GM10266 (cell line): ENCODE results near the gene CCDC196.

ENCODE experiments used
- DNase-seq: peaks from one replicate; pipeline ENCODE4 v3.0.0; 2012; ENCODE audit errors: extremely low spot score
- TF ChIP-seq, protein P1 (sequence below): IDR thresholded peaks from 2 replicates; pipeline ENCODE4 v1.5.1; 2012; ENCODE audit warnings: mild to moderate bottlenecking, low read depth; ENCODE audit not compliant: control insufficient read depth, insufficient read depth; ENCODE audit errors: missing control alignments

Gene CCDC196, protein sequence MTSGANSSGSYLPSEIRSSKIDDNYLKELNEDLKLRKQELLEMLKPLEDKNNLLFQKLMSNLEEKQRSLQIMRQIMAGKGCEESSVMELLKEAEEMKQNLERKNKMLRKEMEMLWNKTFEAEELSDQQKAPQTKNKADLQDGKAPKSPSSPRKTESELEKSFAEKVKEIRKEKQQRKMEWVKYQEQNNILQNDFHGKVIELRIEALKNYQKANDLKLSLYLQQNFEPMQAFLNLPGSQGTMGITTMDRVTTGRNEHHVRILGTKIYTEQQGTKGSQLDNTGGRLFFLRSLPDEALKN

DNA sequence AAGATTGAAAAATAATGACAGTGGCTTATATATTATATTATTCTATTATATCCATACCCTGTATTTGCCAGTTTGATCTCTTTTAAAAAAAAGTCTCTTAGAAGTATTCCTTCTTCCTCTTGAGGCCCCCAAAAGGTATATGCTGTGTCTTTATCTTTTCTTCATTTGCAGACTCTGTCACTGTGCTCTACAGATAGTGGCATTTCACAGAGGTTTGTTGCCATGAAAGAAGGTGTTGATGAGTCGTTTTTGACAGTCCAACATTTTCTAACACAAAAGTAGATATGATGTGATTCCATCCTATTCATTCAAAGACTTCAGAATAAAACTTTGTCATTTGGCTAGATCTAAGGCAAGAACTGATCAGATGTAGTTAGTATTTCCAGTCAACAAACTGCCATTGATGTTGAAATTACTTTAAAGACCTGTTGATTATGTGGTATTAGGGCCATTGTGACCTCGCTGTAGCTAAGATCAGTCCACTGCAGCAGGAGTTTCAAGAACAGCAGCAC lies at the start of gene CCDC196:
TSS of gene CCDC196 (plus strand) at position 462 of the 512 bp plus-strand sequence. CDS start 132 bp downstream, outside the sequence.
- no peak for DNase-seq
- TF ChIP-seq, protein P1, sequence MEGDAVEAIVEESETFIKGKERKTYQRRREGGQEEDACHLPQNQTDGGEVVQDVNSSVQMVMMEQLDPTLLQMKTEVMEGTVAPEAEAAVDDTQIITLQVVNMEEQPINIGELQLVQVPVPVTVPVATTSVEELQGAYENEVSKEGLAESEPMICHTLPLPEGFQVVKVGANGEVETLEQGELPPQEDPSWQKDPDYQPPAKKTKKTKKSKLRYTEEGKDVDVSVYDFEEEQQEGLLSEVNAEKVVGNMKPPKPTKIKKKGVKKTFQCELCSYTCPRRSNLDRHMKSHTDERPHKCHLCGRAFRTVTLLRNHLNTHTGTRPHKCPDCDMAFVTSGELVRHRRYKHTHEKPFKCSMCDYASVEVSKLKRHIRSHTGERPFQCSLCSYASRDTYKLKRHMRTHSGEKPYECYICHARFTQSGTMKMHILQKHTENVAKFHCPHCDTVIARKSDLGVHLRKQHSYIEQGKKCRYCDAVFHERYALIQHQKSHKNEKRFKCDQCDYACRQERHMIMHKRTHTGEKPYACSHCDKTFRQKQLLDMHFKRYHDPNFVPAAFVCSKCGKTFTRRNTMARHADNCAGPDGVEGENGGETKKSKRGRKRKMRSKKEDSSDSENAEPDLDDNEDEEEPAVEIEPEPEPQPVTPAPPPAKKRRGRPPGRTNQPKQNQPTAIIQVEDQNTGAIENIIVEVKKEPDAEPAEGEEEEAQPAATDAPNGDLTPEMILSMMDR = no peak

DNA sequence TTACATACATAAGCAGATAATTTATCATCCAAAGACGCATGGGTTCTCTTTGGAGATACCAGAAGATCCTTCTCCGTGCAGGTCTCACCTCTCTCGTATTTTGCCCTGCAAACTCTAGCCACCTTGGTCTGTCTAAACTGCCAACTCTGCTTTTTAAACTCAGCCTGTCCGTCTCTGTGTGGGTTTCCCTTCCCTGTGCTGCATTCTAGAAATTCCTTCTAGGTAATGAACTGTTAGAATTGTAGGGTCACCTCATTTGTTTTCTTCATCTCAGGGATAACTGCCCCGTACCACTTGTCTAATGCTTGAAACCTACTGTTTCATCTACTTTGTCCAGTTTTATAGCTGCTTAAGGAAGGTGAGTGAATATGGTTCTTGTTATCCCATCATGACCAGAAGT lies 45.4 kb upstream of the CCDC196 start:
- no peak for DNase-seq
- TF ChIP-seq, protein P1 = no peak

DNA sequence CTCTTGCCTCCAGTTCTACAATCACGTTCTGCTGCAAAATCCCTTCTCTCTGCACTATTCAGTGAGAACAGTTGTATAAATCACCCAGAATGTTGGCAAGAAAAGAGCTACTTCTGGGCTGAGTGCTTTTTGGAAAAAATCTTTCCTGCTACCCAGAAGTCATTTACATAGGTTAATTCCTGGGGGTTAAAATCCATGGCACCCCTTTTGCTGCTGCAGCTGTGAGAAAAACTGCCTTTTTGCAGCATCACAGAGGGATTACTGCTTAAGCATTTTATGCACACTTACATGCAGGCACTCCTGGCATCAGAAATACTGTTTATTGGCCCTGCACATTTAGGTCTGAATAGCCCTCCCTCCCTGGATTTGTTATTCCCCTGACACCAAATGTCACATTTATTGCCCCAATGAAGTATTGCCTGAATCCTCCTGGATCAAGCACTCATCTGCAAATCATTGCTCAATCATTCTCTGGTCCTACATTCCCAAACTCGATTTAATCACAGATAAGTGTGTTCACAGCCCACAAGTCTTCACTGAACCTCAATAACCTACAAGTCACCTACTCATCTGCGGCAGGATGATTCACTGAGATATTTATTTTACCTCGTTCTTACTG lies 43.1 kb upstream of the CCDC196 start:
- no peak for DNase-seq
- TF ChIP-seq, protein P1 = no peak

DNA sequence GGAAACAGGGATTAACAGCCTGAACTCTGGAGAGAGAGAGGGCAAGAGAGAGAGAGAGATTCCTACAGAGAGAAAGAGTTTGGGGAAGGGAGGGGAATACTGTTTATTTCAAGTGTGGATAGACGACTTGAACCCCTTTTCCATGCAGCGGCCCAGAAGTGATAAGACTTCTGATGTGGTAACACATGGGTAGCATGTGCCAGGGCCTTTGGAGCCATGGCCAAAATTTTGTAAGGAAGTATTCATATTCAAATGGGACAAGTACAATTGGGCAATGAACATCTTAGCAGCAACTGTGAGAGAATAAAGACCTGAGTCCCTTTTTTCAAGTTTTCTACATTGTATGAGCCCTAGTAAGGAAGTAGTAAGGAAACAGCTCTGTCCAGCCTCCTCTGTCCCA lies 42.4 kb upstream of the CCDC196 start:
- no peak for DNase-seq
- TF ChIP-seq, protein P1 = no peak

DNA sequence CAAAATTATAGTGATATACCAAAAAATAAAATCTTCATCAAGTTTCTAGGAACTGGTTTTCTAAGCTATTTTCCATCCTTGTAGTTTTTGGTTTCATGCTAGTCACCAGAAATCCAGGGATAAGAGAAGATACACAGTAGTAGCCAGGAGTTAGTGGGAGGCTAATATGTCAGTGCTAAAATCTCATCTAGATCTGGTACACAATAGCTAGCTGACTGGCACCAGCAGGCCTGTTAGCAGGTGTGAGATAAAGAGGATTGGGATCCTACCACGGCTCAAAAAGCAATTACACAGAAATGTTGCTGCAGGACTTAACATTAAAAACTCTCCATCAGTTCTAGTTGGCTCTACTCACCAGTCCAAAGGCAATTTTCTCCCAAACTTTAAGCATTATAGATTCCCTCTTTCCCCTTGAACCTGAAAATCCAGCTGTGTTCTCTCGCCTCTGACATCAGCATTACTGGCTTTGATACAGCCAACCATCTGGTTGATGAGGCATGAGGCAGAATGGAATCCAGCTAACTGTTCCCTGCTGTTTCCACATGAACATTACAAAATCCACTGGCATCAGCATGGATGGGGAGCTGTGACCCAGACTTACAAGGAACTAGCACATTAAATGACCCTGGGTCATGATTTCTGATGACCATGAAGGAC lies 41.8 kb upstream of the CCDC196 start:
- DNase-seq = no peak
- TF ChIP-seq, protein P1 = no peak

DNA sequence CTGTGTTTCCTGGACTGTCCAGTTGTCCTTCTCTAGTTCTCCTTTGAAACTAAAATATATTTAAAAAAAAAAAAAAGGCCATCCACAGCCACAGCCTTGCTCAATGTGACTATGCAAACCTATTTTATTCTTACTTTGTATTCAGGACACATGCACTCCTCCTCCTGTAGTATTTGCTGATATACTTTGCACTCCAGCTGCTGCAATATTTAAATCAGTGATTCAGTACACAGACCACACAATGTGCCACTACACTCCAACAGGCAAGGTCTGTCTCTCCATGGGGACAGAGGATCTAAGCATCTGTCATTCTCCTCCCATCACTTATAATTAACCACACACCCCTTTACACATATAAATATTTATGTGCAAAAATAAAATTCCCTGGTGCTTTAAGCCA lies 40.2 kb upstream of the CCDC196 start:
- TF ChIP-seq, protein P1 = no peak
- DNase-seq = no peak
